DND-41 (cell line): Measurements from ENCODE around the gene OR5K2.

Experiments
- CTCF ChIP-seq: IDR thresholded peaks from 2 replicates; pipeline ENCODE4 v1.5.1; 2012; ENCODE audit warnings: borderline replicate concordance, low read length, moderate library complexity, mild to moderate bottlenecking; ENCODE audit not compliant: poor library complexity, severe bottlenecking; ENCODE audit errors: extremely low read depth
- EZH2 ChIP-seq: IDR thresholded peaks from 3 replicates; pipeline ENCODE4 v1.6.1; 2012; ENCODE audit warnings: borderline replicate concordance, low read depth, mild to moderate bottlenecking, moderate library complexity, low read length, inconsistent platforms; ENCODE audit not compliant: severe bottlenecking

- no peak for TF ChIP-seq CTCF
- TF ChIP-seq EZH2: no peak
These were observed 47.8 kb upstream of the OR5K2 start for GRCh38 chr3:98449606-98450193.
